IMR-90 (cell line): Measurements from ENCODE around the gene CDC14A. TPM values are rescaled to one million over a fixed set of nuclear protein-coding genes. Genes with fewer than 3 reads are reported as not detected.

Experiments used
- ATAC-seq: fragments of 200-7000 bp; cut with Tn5 transposase; 2 replicates; pipeline ENCODE4 v1.9.1; 2020; ENCODE audit warnings: low read depth, mild to moderate bottlenecking, moderate library complexity
- BruUV-seq: library from RNA; stranded (reverse); fragments of 400-500 nt; replicated peaks from 2 replicates; lab custom pipeline; 2021; lab: Mats Ljungman, UMichigan
- CTCF ChIA-PET: fragments of 300-600 bp; formaldehyde crosslinking; extraction: SDS; loops from one replicate; lab custom pipeline; 2021; ENCODE audit warnings: antibody characterized with exemption; lab: Yijun Ruan, JAX
- POLR2A ChIA-PET: fragments of 300-600 bp; sonication (Branson Sonifier 250); formaldehyde crosslinking; loops from one replicate; lab custom pipeline; 2022; ENCODE audit warnings: antibody characterized with exemption; ENCODE audit not compliant: unreplicated experiment; lab: Charles Lee
- DNase-seq: peaks from one replicate; pipeline ENCODE4 v3.0.0; 2013
- H2AFZ ChIP-seq: replicated peaks from 2 replicates; pipeline ENCODE3; 2013; ENCODE audit warnings: low read length, mild to moderate bottlenecking; ENCODE audit not compliant: poor library complexity
- H2AK5ac ChIP-seq: 2 replicates; pipeline ENCODE4 v1.6.1; 2013; ENCODE audit warnings: low read depth, low read length, inconsistent platforms
- H2AK9ac ChIP-seq: replicated peaks from 2 replicates; pipeline ENCODE3; 2013; ENCODE audit warnings: mild to moderate bottlenecking, low read depth, low read length, moderate library complexity; ENCODE audit not compliant: poor library complexity
- H2BK120ac ChIP-seq: 2 replicates; pipeline ENCODE4 v1.6.1; 2013; ENCODE audit warnings: low read depth, low read length, inconsistent platforms
- H2BK15ac ChIP-seq: 3 replicates; pipeline ENCODE4 v1.6.1; 2013; ENCODE audit warnings: low read depth, low read length, inconsistent platforms
- H2BK20ac ChIP-seq: 2 replicates; pipeline ENCODE4 v1.6.1; 2013; ENCODE audit warnings: low read depth, mild to moderate bottlenecking, inconsistent platforms, low read length, moderate library complexity
- H2BK5ac ChIP-seq: 2 replicates; pipeline ENCODE4 v1.6.1; 2013; ENCODE audit warnings: mild to moderate bottlenecking, low read depth, low read length, inconsistent platforms; ENCODE audit not compliant: poor library complexity, severe bottlenecking
- H3K14ac ChIP-seq: replicated peaks from 2 replicates; pipeline ENCODE4 v1.6.1; 2013; ENCODE audit warnings: low read depth, low read length, inconsistent platforms
- H3K18ac ChIP-seq: 2 replicates; pipeline ENCODE4 v1.6.1; 2013; ENCODE audit warnings: low read depth, low read length, control low read depth
- H3K23ac ChIP-seq: 2 replicates; pipeline ENCODE4 v1.6.1; 2013; ENCODE audit warnings: low read depth, low read length, inconsistent platforms
- H3K27ac ChIP-seq: 2 replicates; pipeline ENCODE4 v1.5.1; 2013; ENCODE audit warnings: mild to moderate bottlenecking, control low read depth, low read length; ENCODE audit not compliant: insufficient read depth
- H3K27me3 ChIP-seq: 2 replicates; pipeline ENCODE4 v1.6.1; 2013; ENCODE audit warnings: low read length; ENCODE audit not compliant: control insufficient read depth, insufficient read depth
- H3K36me3 ChIP-seq: 2 replicates; pipeline ENCODE4 v1.6.1; 2013; ENCODE audit warnings: low read length, mixed read lengths; ENCODE audit not compliant: control insufficient read depth, insufficient read depth
- H3K4ac ChIP-seq: 2 replicates; pipeline ENCODE4 v1.6.1; 2013; ENCODE audit warnings: low read depth, low read length, inconsistent platforms
- H3K4me1 ChIP-seq: 2 replicates; pipeline ENCODE4 v1.6.1; 2013; ENCODE audit warnings: low read length, mixed read lengths; ENCODE audit not compliant: control insufficient read depth, insufficient read depth
- H3K4me2 ChIP-seq: 2 replicates; pipeline ENCODE4 v1.6.1; 2013; ENCODE audit warnings: low read depth, mild to moderate bottlenecking, control low read depth, low read length, moderate library complexity
- H3K4me3 ChIP-seq: 2 replicates; pipeline ENCODE4 v1.5.1; 2013; ENCODE audit warnings: low read depth, mild to moderate bottlenecking, control low read depth, low read length, moderate library complexity; ENCODE audit not compliant: insufficient read depth
- H3K56ac ChIP-seq: 2 replicates; pipeline ENCODE4 v1.6.1; 2013; ENCODE audit warnings: low read length, inconsistent platforms; ENCODE audit not compliant: insufficient read depth; ENCODE audit errors: extremely low read depth
- H3K79me1 ChIP-seq, 2 experiments: 2 replicates each; pipeline ENCODE4 v1.6.1; 2013; ENCODE audit warnings: low read length in 2 of 2, inconsistent platforms in 1 of 2, low read depth in 1 of 2
- H3K9ac ChIP-seq: 2 replicates; pipeline ENCODE4 v1.6.1; 2013; ENCODE audit warnings: low read depth, low read length, control low read depth
- H3K9me1 ChIP-seq: 2 replicates; pipeline ENCODE4 v1.6.1; 2013; ENCODE audit warnings: low read length, inconsistent platforms; ENCODE audit not compliant: insufficient read depth
- H3K9me3 ChIP-seq: 2 replicates; pipeline ENCODE4 v1.6.1; 2013; ENCODE audit warnings: low read length; ENCODE audit not compliant: control insufficient read depth, insufficient read depth
- H4K20me1 ChIP-seq: 2 replicates; pipeline ENCODE4 v1.6.1; 2013; ENCODE audit warnings: low read length, inconsistent platforms; ENCODE audit not compliant: insufficient read depth
- H4K5ac ChIP-seq: 2 replicates; pipeline ENCODE4 v1.6.1; 2013; ENCODE audit warnings: mild to moderate bottlenecking, low read depth, low read length, control low read depth
- H4K8ac ChIP-seq, 2 experiments: 2 replicates each; pipeline ENCODE4 v1.6.1; 2013; ENCODE audit warnings: low read depth in 2 of 2, low read length in 2 of 2, control low read depth in 1 of 2, inconsistent platforms in 1 of 2
- H4K91ac ChIP-seq: 2 replicates; pipeline ENCODE4 v1.6.1; 2013; ENCODE audit warnings: low read depth, low read length, inconsistent platforms; ENCODE audit not compliant: insufficient read depth
- CEBPB ChIP-seq: IDR thresholded peaks from 2 replicates; pipeline ENCODE4 v1.6.1; 2012; ENCODE audit warnings: low read depth, low read length, improper control_type of control experiment
- CHD1 ChIP-seq: IDR thresholded peaks from 2 replicates; pipeline ENCODE4 v1.6.1; 2012; ENCODE audit warnings: low read depth, low read length, improper control_type of control experiment
- CTCF ChIP-seq: conservative IDR thresholded peaks from 2 replicates; pipeline ENCODE4 v1.5.1; 2012; ENCODE audit warnings: mild to moderate bottlenecking, low read depth, low read length, improper control_type of control experiment
- ELK1 ChIP-seq: fragments of 150-350 bp; IDR thresholded peaks from 2 replicates; pipeline ENCODE4 v1.6.1; 2016; ENCODE audit warnings: low read depth, mild to moderate bottlenecking, low read length, moderate library complexity, borderline replicate concordance
- FOS ChIP-seq: fragments of 150-350 bp; IDR thresholded peaks from 2 replicates; pipeline ENCODE4 v1.6.1; 2016; ENCODE audit warnings: low read depth, low read length
- MAFK ChIP-seq: IDR thresholded peaks from 2 replicates; pipeline ENCODE4 v1.6.1; 2012; ENCODE audit warnings: low read depth, low read length, improper control_type of control experiment
- MAZ ChIP-seq: IDR thresholded peaks from 2 replicates; pipeline ENCODE4 v1.6.1; 2012; ENCODE audit warnings: low read depth, mild to moderate bottlenecking, low read length, improper control_type of control experiment, moderate library complexity, borderline replicate concordance
- POLR2A ChIP-seq: IDR thresholded peaks from 2 replicates; pipeline ENCODE4 v1.6.1; 2012; ENCODE audit warnings: mild to moderate bottlenecking, low read depth, low read length
- RAD21 ChIP-seq: IDR thresholded peaks from 2 replicates; pipeline ENCODE4 v1.6.1; 2012; ENCODE audit warnings: low read length, improper control_type of control experiment
- RFX5 ChIP-seq: IDR thresholded peaks from 2 replicates; pipeline ENCODE4 v1.8.0; 2012; ENCODE audit warnings: low read depth, mild to moderate bottlenecking, low read length, moderate library complexity
- SMC3 ChIP-seq: fragments of 150-350 bp; IDR thresholded peaks from 2 replicates; pipeline ENCODE4 v1.6.1; 2016; ENCODE audit warnings: low read depth, mild to moderate bottlenecking, antibody characterized with exemption, low read length, moderate library complexity
- WGBS, 2 experiments: methylation state at CpG; one replicate each; pipeline versions ENCODE4 v1.1.5 to v1.1.7; 2013; ENCODE audit warnings: missing lambda C conversion rate in 2 of 2; ENCODE audit not compliant: insufficient read length in 1 of 2; ENCODE audit errors: extremely low coverage in 2 of 2; 5-methylcytosine and 5-hydroxymethylcytosine counted together
- dilution Hi-C: fragments of 300-500 bp; cut with HindIII; formaldehyde crosslinking; loops from one replicate; pipeline ENCODE4 v1.14.3; 2018; ENCODE audit warnings: low sequenced_read_pairs; ENCODE audit not compliant: unreplicated experiment
- in situ Hi-C: fragments of 300-500 bp; cut with MboI; formaldehyde crosslinking; loops from 3 replicates; pipeline ENCODE4 v1.14.3; 2019; ENCODE audit warnings: low sequenced_read_pairs, inconsistent platforms, mixed read lengths
- intact Hi-C: fragments of 100-400 bp; cut with micrococcal nuclease; formaldehyde crosslinking; loops from 2 replicates; pipeline ENCODE4 v1.10.0; 2022
- polyA plus RNA-seq, 3 experiments: library from polyadenylated mRNA; depleted of rRNA; stranded (reverse); fragments of >200 nt; gene quantifications; 2 replicates each; pipeline ENCODE4 v1.2.3, GENCODE V29; 2012; ENCODE audit warnings: low replicate concordance in 1 of 3
- total RNA-seq: library from RNA; depleted of rRNA; stranded (reverse); fragments of >200 nt; gene quantifications from 2 replicates; pipeline ENCODE4 v1.2.3, GENCODE V29; 2012

Gene CDC14A
- total and polyA plus RNA-seq, 2 of the 4 experiments (the other 2 are of a cell fraction) = 1.7 to 3.0 TPM

- no peak overlapping the region for H4K91ac ChIP-seq
- BruUV-seq = no TSS peak
Measured at GRCh38 chr1:100497796-100498195, 145.5 kb downstream of the CDC14A start.

More at GRCh38 chr1:100497796-100498195, 145.5 kb downstream of the CDC14A start:
- Histone ChIP-seq H4K5ac (no peak overlapping the region), H3K18ac (no peak overlapping the region), H2AFZ (no peak overlapping the region), H3K79me1 (no peaks in the 10 kb centered on the region), H2AK9ac (no peak overlapping the region), H3K27ac (no peak overlapping the region), H4K20me1 (no peaks in the 10 kb centered on the region), H3K4ac (no peak overlapping the region), H3K9me3 (no peaks in the 10 kb centered on the region), H3K4me3 (no peak overlapping the region), H3K4me1 (peaks cover 1% of the 10 kb centered on the region; the same call in 1 of the 2 replicates), H3K56ac (no peak overlapping the region), H3K23ac (no peak overlapping the region), H3K14ac (no peak overlapping the region), H3K4me2 (no peak overlapping the region), H3K9me1 (no peaks in the 10 kb centered on the region), H3K36me3 (peaks cover 8% of the 10 kb centered on the region), H2BK5ac (no peak overlapping the region), H2BK20ac (no peak overlapping the region), H3K27me3 (no peaks in the 10 kb centered on the region), H2AK5ac (no peak overlapping the region), H2BK15ac (no peak overlapping the region), H2BK120ac (no peak overlapping the region), H4K8ac (no peak overlapping the region), H3K9ac (no peak overlapping the region)
- CTCF ChIA-PET = no interaction called here
- DNase-seq (no peak), ATAC-seq (no peak)
- dilution Hi-C loops (no loop called here), in situ Hi-C loops (no loop called here), intact Hi-C loops (no loop called here)
- no peak for TF ChIP-seq SMC3
- TF ChIP-seq MAZ = no peak
- TF ChIP-seq CHD1 = no peak
- no peak for TF ChIP-seq ELK1
- TF ChIP-seq POLR2A = no peak
- TF ChIP-seq RAD21 = no peak
- no peak for TF ChIP-seq CTCF
- TF ChIP-seq FOS = no peak
- no peak for TF ChIP-seq RFX5
- no peak for TF ChIP-seq MAFK
- TF ChIP-seq CEBPB = no peak
- WGBS, 2 experiments = no CpG with 5 or more reads among the region's 4 CpGs
- POLR2A ChIA-PET = no interaction called here
